CD8-positive, alpha-beta memory T cell (primary cell): ENCODE results near the gene DLG1. TPM values are rescaled to one million over a fixed set of nuclear protein-coding genes. Genes with fewer than 3 reads are reported as not detected.

Experiments used
- CTCF ChIA-PET: fragments of 350-600 bp; sonication (Branson Sonifier 250); formaldehyde crosslinking; loops from one replicate; lab custom pipeline; 2021; ENCODE audit warnings: antibody characterized with exemption; lab: Charles Lee
- POLR2A ChIA-PET: fragments of 350-600 bp; sonication (Branson Sonifier 250); formaldehyde crosslinking; loops from one replicate; lab custom pipeline; 2021; ENCODE audit warnings: antibody characterized with exemption; lab: Charles Lee
- DNase-seq, 5 donors: peaks; one replicate each; pipeline versions ENCODE4 v3.0.0 to v3.0.0-alpha.2; 2020 to 2022; ENCODE audit warnings: mixed read lengths in 1 of 5
- H3K27ac ChIP-seq: one replicate; pipeline ENCODE4 v1.7.0; 2013; ENCODE audit warnings: low read depth, mild to moderate bottlenecking, low read length, moderate library complexity
- H3K27me3 ChIP-seq: 2 replicates; pipeline ENCODE4 v1.7.0; 2013; ENCODE audit warnings: low read length, mild to moderate bottlenecking; ENCODE audit not compliant: insufficient read depth, poor library complexity, severe bottlenecking
- H3K36me3 ChIP-seq: 2 replicates; pipeline ENCODE4 v1.7.0; 2013; ENCODE audit warnings: mild to moderate bottlenecking, low read length, moderate library complexity; ENCODE audit not compliant: insufficient read depth
- H3K4me1 ChIP-seq: 2 replicates; pipeline ENCODE4 v1.7.0; 2013; ENCODE audit warnings: mild to moderate bottlenecking, low read length, moderate library complexity; ENCODE audit not compliant: insufficient read depth
- H3K4me3 ChIP-seq: 2 replicates; pipeline ENCODE4 v1.7.0; 2013; ENCODE audit warnings: mild to moderate bottlenecking, low read length
- H3K9me3 ChIP-seq: 2 replicates; pipeline ENCODE4 v1.7.0; 2013; ENCODE audit warnings: mild to moderate bottlenecking, low read length
- H3K27ac Mint-ChIP-seq, 8 donors: one replicate each; pipeline ENCODE4 v1.8.0; 2020 to 2021; ENCODE audit warnings: mixed read lengths in 8 of 8, mild to moderate bottlenecking in 6 of 8, inconsistent platforms in 3 of 8, moderate library complexity in 3 of 8
- H3K27me3 Mint-ChIP-seq, 2 donors: one replicate each; pipeline ENCODE4 v1.8.0; 2020 to 2021; ENCODE audit warnings: mixed read lengths in 2 of 2, mild to moderate bottlenecking in 1 of 2, moderate library complexity in 1 of 2
- H3K36me3 Mint-ChIP-seq, 3 donors: one replicate each; pipeline ENCODE4 v1.8.0; 2020 to 2021; ENCODE audit warnings: mixed read lengths in 3 of 3, inconsistent platforms in 1 of 3, mild to moderate bottlenecking in 1 of 3
- H3K4me1 Mint-ChIP-seq, 3 donors: one replicate each; pipeline ENCODE4 v1.8.0; 2020 to 2021; ENCODE audit warnings: mixed read lengths in 3 of 3, inconsistent platforms in 1 of 3, mild to moderate bottlenecking in 1 of 3
- H3K4me3 Mint-ChIP-seq, 7 donors: one replicate each; pipeline ENCODE4 v1.8.0; 2020 to 2021; ENCODE audit warnings: mixed read lengths in 7 of 7, mild to moderate bottlenecking in 6 of 7, moderate library complexity in 4 of 7, inconsistent platforms in 2 of 7
- H3K9me3 Mint-ChIP-seq, 5 donors: one replicate each; pipeline ENCODE4 v1.8.0; 2020 to 2022; ENCODE audit warnings: mixed read lengths in 5 of 5, mild to moderate bottlenecking in 3 of 5, moderate library complexity in 2 of 5, inconsistent platforms in 1 of 5
- polyA plus RNA-seq: library from polyadenylated mRNA; unstranded; fragments of 300-500 nt; fragmentation: Illumina TruSeq; gene quantifications from one replicate; pipeline ENCODE4 v1.2.3, GENCODE V29; 2021
- total RNA-seq, 2 experiments: library from RNA; stranded (reverse); gene quantifications; one replicate each; pipeline ENCODE4 v1.2.3, GENCODE V29; 2021

Gene DLG1
- total and polyA plus RNA-seq, 3 experiments from 2014 or later = 30.5 to 51.2 (median 49.2) TPM

- Histone ChIP-seq H3K27ac (no peak overlapping the region), H3K27me3 (no peaks in the 10 kb centered on the region), H3K4me1 (peaks cover 27% of the 10 kb centered on the region), H3K9me3 (no peaks in the 10 kb centered on the region), H3K36me3 (peaks cover 4% of the 10 kb centered on the region), H3K4me3 (no peak overlapping the region)
- Mint-ChIP-seq H3K9me3 (no peaks in the 10 kb centered on the region), H3K27ac (peak overlapping the region in 5 of 8 donors; percentile 17 to 84 (median 43)), H3K27me3 (no peaks in the 10 kb centered on the region), H3K4me3 (peak overlapping the region in 2 of 7 donors; percentile 7 to 41), H3K36me3 (peaks cover 2 to 57% (median 11%) of the 10 kb centered on the region in 3 donors), H3K4me1 (peaks cover 49 to 77% (median 75%) of the 10 kb centered on the region in 3 donors)
- no peak for DNase-seq
- ChIA-PET POLR2A (no interaction called here), CTCF (no interaction called here)
Measured at GRCh38 chr3:197293605-197294237, 4.7 kb downstream of the DLG1 start.

GRCh38 chr3:197292648-197293047, 5.8 kb downstream of the DLG1 start:
- Histone ChIP-seq H3K4me3 (no peak overlapping the region), H3K27ac (no peak overlapping the region), H3K27me3 (no peaks in the 10 kb centered on the region), H3K4me1 (peaks cover 26% of the 10 kb centered on the region), H3K9me3 (no peaks in the 10 kb centered on the region), H3K36me3 (peaks cover 5% of the 10 kb centered on the region)
- POLR2A ChIA-PET = no interaction called here
- Mint-ChIP-seq H3K9me3 (no peaks in the 10 kb centered on the region), H3K27ac (peak overlapping the region in 3 of 8 donors; percentile 43 to 84 (median 64)), H3K4me3 (no peak overlapping the region), H3K27me3 (no peaks in the 10 kb centered on the region), H3K36me3 (peaks cover 3 to 57% (median 12%) of the 10 kb centered on the region in 3 donors), H3K4me1 (peaks cover 47 to 75% (median 74%) of the 10 kb centered on the region in 3 donors)
- DNase-seq = no peak
- CTCF ChIA-PET = no interaction called here

GRCh38 chr3:197292083-197292646, 6.2 kb downstream of the DLG1 start:
- H3K27me3 ChIP-seq = no peaks in the 10 kb centered on the region
- H3K27me3 Mint-ChIP-seq = no peaks in the 10 kb centered on the region
- no peaks in the 10 kb centered on the region for H3K9me3 ChIP-seq
- peak overlapping the region in 2 of 7 donors; percentile 2 to 13 for H3K4me3 Mint-ChIP-seq
- ChIA-PET POLR2A (no interaction called here), CTCF (no interaction called here)
- H3K4me1 ChIP-seq = peaks cover 26% of the 10 kb centered on the region
- no peak for DNase-seq
- no peaks in the 10 kb centered on the region for H3K9me3 Mint-ChIP-seq
- peaks cover 5% of the 10 kb centered on the region for H3K36me3 ChIP-seq
- peak overlapping the region in 3 of 8 donors; percentile 64 to 84 (median 66) for H3K27ac Mint-ChIP-seq
- peaks cover 47 to 75% (median 74%) of the 10 kb centered on the region in 3 donors for H3K4me1 Mint-ChIP-seq
- H3K4me3 ChIP-seq = no peak overlapping the region
- H3K36me3 Mint-ChIP-seq = peaks cover 3 to 55% (median 12%) of the 10 kb centered on the region in 3 donors
- no peak overlapping the region for H3K27ac ChIP-seq

- Mint-ChIP-seq H3K27me3 (no peaks in the 10 kb centered on the region), H3K9me3 (no peaks in the 10 kb centered on the region), H3K36me3 (peaks cover 8 to 63% (median 21%) of the 10 kb centered on the region in 3 donors), H3K27ac (peak overlapping the region in 3 of 8 donors; percentile 8 to 72 (median 54)), H3K4me1 (peaks cover 44 to 68% (median 64%) of the 10 kb centered on the region in 3 donors), H3K4me3 (no peak overlapping the region)
- Histone ChIP-seq H3K4me1 (peaks cover 16% of the 10 kb centered on the region), H3K27me3 (no peaks in the 10 kb centered on the region), H3K27ac (no peak overlapping the region), H3K4me3 (no peak overlapping the region), H3K9me3 (no peaks in the 10 kb centered on the region), H3K36me3 (peaks cover 17% of the 10 kb centered on the region)
- CTCF ChIA-PET = no interaction called here
- DNase-seq = no peak
- POLR2A ChIA-PET = interaction anchor here (0.9 kb wide), 1 partner anchor 8 kb away, joined by 3 read pairs; the partner anchor contains the start of gene DLG1
Measured at GRCh38 chr3:197289726-197290125, 8.7 kb downstream of the DLG1 start.

GRCh38 chr3:197286678-197287077, 11.7 kb downstream of the DLG1 start:
- CTCF ChIA-PET = interaction anchor here (0.8 kb wide), 1 partner anchor 13 kb away, joined by 3 read pairs; no protein-coding TSS in a partner anchor
- Histone ChIP-seq H3K9me3 (no peaks in the 10 kb centered on the region), H3K4me3 (no peak overlapping the region), H3K4me1 (no peaks in the 10 kb centered on the region), H3K36me3 (peaks cover 26% of the 10 kb centered on the region), H3K27ac (no peak overlapping the region), H3K27me3 (no peaks in the 10 kb centered on the region)
- Mint-ChIP-seq H3K27ac (no peak overlapping the region), H3K9me3 (no peaks in the 10 kb centered on the region), H3K4me3 (no peak overlapping the region), H3K36me3 (peaks cover 14 to 65% (median 19%) of the 10 kb centered on the region in 3 donors), H3K4me1 (peaks cover 32 to 53% (median 51%) of the 10 kb centered on the region in 3 donors), H3K27me3 (no peaks in the 10 kb centered on the region)
- POLR2A ChIA-PET = no interaction called here
- no peak for DNase-seq

GRCh38 chr3:197285557-197285956, 12.9 kb downstream of the DLG1 start:
- Mint-ChIP-seq H3K4me3 (no peak overlapping the region), H3K4me1 (peaks cover 24 to 45% (median 41%) of the 10 kb centered on the region in 3 donors), H3K27me3 (no peaks in the 10 kb centered on the region), H3K9me3 (no peaks in the 10 kb centered on the region), H3K27ac (peak overlapping the region in 1 of 8 donors; percentile 54), H3K36me3 (peaks cover 16 to 67% (median 23%) of the 10 kb centered on the region in 3 donors)
- POLR2A ChIA-PET = interaction anchor here (0.9 kb wide), 1 partner anchor 12 kb away, joined by 3 read pairs; no protein-coding TSS in a partner anchor
- no peak for DNase-seq
- Histone ChIP-seq H3K9me3 (no peaks in the 10 kb centered on the region), H3K36me3 (peaks cover 31% of the 10 kb centered on the region), H3K4me3 (no peak overlapping the region), H3K4me1 (no peaks in the 10 kb centered on the region), H3K27ac (no peak overlapping the region), H3K27me3 (no peaks in the 10 kb centered on the region)
- CTCF ChIA-PET = no interaction called here

- Mint-ChIP-seq H3K27ac (peak overlapping the region in 1 of 8 donors; percentile 17), H3K27me3 (no peaks in the 10 kb centered on the region), H3K36me3 (peaks cover 13 to 65% (median 24%) of the 10 kb centered on the region in 3 donors), H3K4me3 (no peak overlapping the region), H3K4me1 (peaks cover 30 to 48% (median 39%) of the 10 kb centered on the region in 3 donors), H3K9me3 (no peaks in the 10 kb centered on the region)
- POLR2A ChIA-PET = no interaction called here
- Histone ChIP-seq H3K27ac (no peak overlapping the region), H3K9me3 (no peaks in the 10 kb centered on the region), H3K27me3 (no peaks in the 10 kb centered on the region), H3K4me3 (no peak overlapping the region), H3K4me1 (no peaks in the 10 kb centered on the region), H3K36me3 (peaks cover 26% of the 10 kb centered on the region)
- DNase-seq = no peak
- CTCF ChIA-PET = interaction anchor here (1.2 kb wide), 1 partner anchor 226 kb away, joined by 3 read pairs; no protein-coding TSS in a partner anchor
Measured at GRCh38 chr3:197283045-197283444, 15.4 kb downstream of the DLG1 start.

- Mint-ChIP-seq H3K4me3 (no peak overlapping the region), H3K9me3 (no peaks in the 10 kb centered on the region), H3K4me1 (peaks cover 30 to 48% (median 39%) of the 10 kb centered on the region in 3 donors), H3K36me3 (peaks cover 13 to 63% (median 24%) of the 10 kb centered on the region in 3 donors), H3K27ac (peak overlapping the region in 3 of 8 donors; percentile 1 to 21 (median 13)), H3K27me3 (no peaks in the 10 kb centered on the region)
- H3K27me3 ChIP-seq = no peaks in the 10 kb centered on the region
- no peak overlapping the region for H3K4me3 ChIP-seq
- DNase-seq = no peak
- no peaks in the 10 kb centered on the region for H3K4me1 ChIP-seq
- peaks cover 24% of the 10 kb centered on the region for H3K36me3 ChIP-seq
- ChIA-PET POLR2A (no interaction called here), CTCF (no interaction called here)
- H3K9me3 ChIP-seq = no peaks in the 10 kb centered on the region
- no peak overlapping the region for H3K27ac ChIP-seq
Measured at GRCh38 chr3:197281849-197282248, 16.6 kb downstream of the DLG1 start.
